HFFc6 (cell line): ENCODE data around the gene NOBOX. TPM values are rescaled to one million over a fixed set of nuclear protein-coding genes. Genes with fewer than 3 reads are reported as not detected.
"Not testable (repeated sequence)": the region's sequence is repeated elsewhere in the genome, so short reads cannot be mapped to it uniquely, and the experiment has no call there.

Experiments used
- DNase-seq: peaks from one replicate; pipeline ENCODE4 v3.0.0-alpha.2; 2018
- H3K27ac Mint-ChIP-seq: 2 replicates; pipeline ENCODE4 v1.8.0; 2020; ENCODE audit warnings: mild to moderate bottlenecking, mixed read lengths
- H3K27me3 Mint-ChIP-seq: 2 replicates; pipeline ENCODE4 v1.8.0; 2021; ENCODE audit warnings: mild to moderate bottlenecking, moderate library complexity, mixed read lengths; ENCODE audit not compliant: insufficient read depth
- H3K36me3 Mint-ChIP-seq: 2 replicates; pipeline ENCODE4 v1.8.0; 2021; ENCODE audit warnings: low read depth, mixed read lengths
- H3K4me1 Mint-ChIP-seq: 2 replicates; pipeline ENCODE4 v1.8.0; 2020; ENCODE audit warnings: low read depth, mixed read lengths
- H3K4me3 Mint-ChIP-seq: 2 replicates; pipeline ENCODE4 v1.8.0; 2020; ENCODE audit warnings: mild to moderate bottlenecking, moderate library complexity, mixed read lengths
- H3K9me3 Mint-ChIP-seq: 2 replicates; pipeline ENCODE4 v1.8.0; 2020; ENCODE audit warnings: mild to moderate bottlenecking, mixed read lengths
- total RNA-seq, 6 experiments: library from RNA; stranded (reverse); fragmentation: NEBNext Ultra II Directional; extraction: Animal tissue kit (Norgen Biotek cat#: 25700); gene quantifications; 2 replicates in 1 of 6; 3 replicates in 5 of 6; pipeline ENCODE4 v1.2.3, GENCODE V29; 2021

Gene NOBOX
- total RNA-seq, 6 experiments from 2014 or later: not detected

- DNase-seq, H3K4me1 Mint-ChIP-seq, H3K27ac Mint-ChIP-seq, H3K27me3 Mint-ChIP-seq, H3K4me3 Mint-ChIP-seq, H3K36me3 Mint-ChIP-seq: not testable (repeated sequence)
- peaks cover 16% of the 10 kb centered on the region for H3K9me3 Mint-ChIP-seq
These were observed 48.2 kb downstream of the NOBOX start, which contains the start of gene ARHGEF5 for GRCh38 chr7:144355176-144355822. Gene ARHGEF5 (plus strand): TSS chr7:144355402. CDS start chr7:144362670, 7,268 bp downstream.

- H3K4me1 Mint-ChIP-seq, H3K27ac Mint-ChIP-seq, DNase-seq, H3K27me3 Mint-ChIP-seq, H3K4me3 Mint-ChIP-seq, H3K36me3 Mint-ChIP-seq: not testable (repeated sequence)
- peaks cover 16% of the 10 kb centered on the region for H3K9me3 Mint-ChIP-seq
These were observed 51.8 kb downstream of the NOBOX start for GRCh38 chr7:144351667-144352066.

DNA sequence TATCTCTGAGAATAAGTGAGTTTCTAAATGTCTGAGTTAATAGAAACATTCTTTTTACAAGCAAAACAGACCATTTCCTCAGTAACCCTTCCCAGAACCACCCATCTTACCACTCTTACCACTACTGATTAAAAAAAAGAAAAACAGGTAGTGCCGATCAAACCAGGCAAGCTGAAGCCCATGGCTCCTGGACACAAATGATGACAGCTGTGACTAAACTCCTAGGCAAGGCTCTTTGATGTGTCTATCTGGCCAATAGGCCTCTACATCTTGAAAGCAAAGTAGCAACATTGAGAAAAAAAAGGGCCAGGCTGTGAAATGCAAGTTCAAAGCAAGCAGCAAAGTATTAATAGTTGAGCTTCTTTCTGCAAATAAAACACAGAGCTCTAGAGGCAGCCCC, 54.9 kb downstream of the NOBOX start:
- H3K4me3 Mint-ChIP-seq, H3K36me3 Mint-ChIP-seq, H3K4me1 Mint-ChIP-seq, H3K27me3 Mint-ChIP-seq, H3K27ac Mint-ChIP-seq, DNase-seq: not testable (repeated sequence)
- H3K9me3 Mint-ChIP-seq: peaks cover 11% of the 10 kb centered on the region

Other genes with a start within 250 kb of the NOBOX start
- gene CTAGE4, start 220.2 kb downstream of the NOBOX start, total RNA-seq: not detected
- not detected for gene ARHGEF35, start 207.9 kb downstream of the NOBOX start, total RNA-seq
- gene OR2A42, start 164.1 kb downstream of the NOBOX start, total RNA-seq: not detected
- gene OR2A7, start 138.9 kb downstream of the NOBOX start, total RNA-seq: not detected
- not detected for gene CTAGE8, start 134.4 kb downstream of the NOBOX start, total RNA-seq
- not detected for gene OR2A1, start 91.3 kb downstream of the NOBOX start, total RNA-seq
- gene ARHGEF5, start 48.3 kb downstream of the NOBOX start, total RNA-seq: not detected